Activated gamma-delta T cell treated with anti-CD3 and anti-CD28 coated beads, Interleukin-2, amount 50 U/mL, for 16 hours (primary cell): ENCODE data around the gene PGD.
"Not testable (repeated sequence)": the region's sequence is repeated elsewhere in the genome, so short reads cannot be mapped to it uniquely, and the experiment has no call there.

ENCODE experiments used
- DNase-seq: peaks from one replicate; pipeline ENCODE4 v3.0.0-alpha.2; 2020; ENCODE audit warnings: low read depth

The PGD gene

DNA sequence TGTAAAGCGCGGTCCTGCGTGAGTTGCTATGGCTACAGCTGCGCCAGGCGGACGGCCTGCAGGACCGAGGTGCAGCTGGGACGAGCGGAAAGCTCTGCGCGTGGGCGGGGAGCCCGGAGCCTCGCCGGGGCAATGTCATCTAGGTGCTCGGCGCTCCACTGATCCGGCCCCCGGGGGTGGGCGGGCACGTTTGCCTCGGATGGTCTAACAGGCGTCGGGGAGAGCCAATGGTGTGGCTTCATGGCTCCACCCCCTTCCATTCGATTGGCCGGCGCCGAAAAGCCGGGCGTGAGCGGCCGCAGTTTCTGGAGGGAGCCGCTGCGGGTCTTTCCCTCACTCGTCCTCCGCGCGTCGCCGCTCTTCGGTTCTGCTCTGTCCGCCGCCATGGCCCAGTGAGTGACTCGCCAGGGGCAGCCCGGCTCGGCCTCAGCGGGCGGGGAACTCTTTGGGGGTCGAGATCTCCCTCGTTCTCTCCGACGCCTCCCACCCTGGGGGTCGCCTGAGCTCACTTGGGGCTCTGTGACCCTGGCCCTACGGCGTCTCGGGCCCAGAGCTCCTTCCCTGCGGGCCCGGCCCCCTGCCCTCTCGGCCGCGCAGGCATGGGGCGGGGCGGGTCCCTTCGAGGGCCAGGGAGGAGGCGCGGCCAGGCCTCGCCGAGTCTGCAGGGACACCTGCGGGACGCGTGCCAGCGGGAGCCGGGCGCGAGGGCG is at the start of gene PGD:
Gene PGD, plus strand, starts transcription at position 331 of the 710 bp plus-strand sequence. Its CDS starts 54 bp downstream, at position 385.
- DNase-seq: peak; percentile 96

DNA sequence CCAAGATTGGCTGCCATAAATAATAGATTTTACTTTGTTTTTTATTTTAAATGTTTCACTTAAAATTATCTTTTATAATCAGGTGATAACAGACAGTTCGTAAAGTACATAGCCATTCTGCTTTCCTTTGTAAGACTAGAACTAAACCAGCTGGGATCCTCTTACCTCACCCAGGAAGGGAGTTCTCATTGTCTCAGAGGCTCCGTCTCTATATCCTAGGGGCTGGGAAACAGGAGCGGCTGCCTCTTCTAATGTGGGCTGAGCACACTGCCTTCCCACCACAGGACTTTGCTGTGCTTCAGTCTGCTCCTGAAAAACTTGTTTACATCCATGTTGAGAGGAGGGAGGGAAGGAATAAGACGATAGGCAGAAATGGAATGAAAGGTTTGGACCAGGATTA is 45.6 kb upstream of the PGD start:
- no peak for DNase-seq

DNA sequence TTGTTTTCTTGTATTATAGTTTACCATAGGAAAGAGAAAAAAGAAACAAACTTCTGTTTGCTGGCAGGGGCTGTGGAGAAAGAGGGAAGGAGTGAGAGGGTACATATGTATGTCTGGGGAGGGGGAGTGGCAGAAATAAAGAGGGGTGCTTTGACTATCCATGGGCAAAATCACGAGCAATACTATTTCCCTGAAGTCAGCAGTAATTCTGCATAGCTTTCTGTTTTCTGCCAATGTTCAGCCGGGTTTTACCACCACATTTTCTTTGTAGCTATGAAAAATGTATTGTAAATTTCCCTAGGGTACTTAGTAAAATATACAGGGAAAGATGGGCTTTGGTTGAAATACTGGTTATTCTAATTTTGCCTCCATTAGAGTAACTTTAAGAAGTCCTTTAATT is 45.2 kb upstream of the PGD start:
- no peak for DNase-seq

DNA sequence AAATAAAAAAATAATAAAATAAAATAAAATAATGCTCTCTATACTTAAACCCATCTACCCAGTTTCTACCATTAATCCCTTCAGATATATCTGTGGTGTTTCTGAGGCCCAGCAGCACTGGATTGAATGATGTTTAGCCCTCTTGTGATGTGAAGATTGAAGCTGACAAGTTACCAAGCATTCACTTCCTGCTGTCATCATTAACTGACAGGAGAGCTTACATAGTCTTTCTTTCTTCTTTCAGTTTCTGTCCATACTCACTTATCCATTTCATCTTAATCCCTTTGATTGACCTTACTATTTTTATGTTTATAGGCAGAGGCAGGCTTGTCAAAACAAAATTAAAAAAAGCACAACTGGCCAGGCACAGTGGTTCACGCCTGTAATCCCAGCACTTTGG is 38.8 kb upstream of the PGD start:
- DNase-seq: no peak

DNA sequence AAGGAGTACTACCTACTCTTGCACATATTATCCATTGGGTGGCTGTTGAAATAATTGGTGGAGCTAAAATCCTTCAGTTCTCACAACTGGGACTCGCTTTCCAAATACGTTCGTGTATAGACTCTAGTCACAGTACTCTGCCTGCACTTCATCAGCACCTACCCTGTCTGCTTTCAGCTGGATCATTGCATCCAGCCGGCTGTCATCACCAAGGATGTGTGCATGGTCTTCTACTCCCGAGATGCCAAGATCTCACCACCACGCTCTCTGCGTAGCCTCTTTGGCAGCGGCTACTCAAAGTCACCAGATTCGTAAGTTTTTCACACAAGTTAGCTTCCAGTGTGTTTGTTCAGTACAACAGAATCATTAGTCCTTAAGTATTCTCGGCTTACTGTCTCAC is 37.3 kb upstream of the PGD start:
- DNase-seq: no peak

DNA sequence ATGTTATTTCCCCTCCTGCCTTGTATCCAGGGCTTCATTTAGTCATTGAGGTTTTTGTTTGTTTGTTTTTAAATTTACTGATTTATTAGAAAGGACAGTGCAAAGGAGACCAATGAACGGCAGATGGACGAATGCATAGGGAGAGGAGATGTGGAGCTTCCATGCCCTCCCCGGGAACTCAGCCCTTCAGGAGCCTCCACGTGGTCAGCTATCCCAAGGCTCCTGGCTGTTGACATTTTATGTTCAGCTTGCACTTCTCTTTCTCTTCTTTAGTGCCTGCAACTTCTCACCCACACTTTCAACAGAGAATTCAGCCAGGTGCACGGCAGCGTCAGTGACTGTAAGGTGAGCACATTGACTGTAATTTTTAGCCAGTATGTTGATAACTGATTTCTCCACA is 30.7 kb upstream of the PGD start:
- no peak for DNase-seq

DNA sequence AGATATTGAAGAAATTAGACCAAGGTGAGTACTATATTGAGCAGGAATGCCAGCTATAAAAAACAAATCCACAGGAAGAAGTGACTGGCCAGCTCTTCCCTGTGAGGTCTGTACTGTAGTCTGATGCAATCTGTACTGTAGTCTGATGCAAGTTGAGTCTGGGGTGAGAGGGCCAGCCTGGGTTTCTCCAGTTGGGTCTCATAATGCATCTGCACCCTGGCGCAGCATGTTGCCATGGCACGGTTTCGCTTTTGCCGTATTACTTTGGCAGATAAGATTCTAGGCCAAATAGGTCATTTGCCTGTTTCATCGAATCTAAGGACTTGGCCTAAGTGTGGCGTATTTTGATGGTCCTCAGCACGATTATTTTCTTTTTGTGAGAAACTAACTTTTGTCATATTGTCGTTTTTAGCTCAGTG is 24.4 kb upstream of the PGD start:
- DNase-seq: no peak

DNA sequence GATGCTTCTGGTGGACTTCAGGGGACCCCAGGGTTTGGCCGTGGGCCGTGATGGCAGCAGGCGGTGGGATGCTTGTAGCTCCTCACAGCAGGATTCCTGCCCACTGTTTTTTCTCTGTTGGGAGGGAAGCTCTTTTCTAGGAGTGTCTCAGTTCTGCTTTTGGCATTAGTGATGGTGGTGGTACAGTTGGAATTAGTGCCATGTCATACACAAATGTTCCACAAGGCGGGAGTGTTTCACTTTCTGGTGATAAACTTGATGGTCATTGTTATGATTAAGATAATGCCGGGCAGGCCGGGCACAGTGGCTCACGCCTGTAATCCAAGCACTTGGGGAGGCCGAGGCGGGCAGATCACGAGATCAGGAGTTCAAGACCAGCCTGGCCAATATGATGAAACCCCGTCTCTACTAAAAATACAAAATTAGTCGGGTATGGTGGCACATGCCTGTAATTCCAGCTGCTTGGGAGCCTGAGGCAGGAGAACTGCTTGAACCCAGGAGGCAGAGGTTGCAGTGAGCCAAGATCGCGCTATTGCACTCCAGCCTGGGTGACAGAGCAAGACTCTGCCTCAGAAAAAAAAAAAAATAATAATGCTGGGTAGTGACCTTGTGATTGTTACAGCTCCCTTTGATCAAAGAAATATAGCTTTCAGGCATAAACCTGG is 21.4 kb upstream of the PGD start:
- DNase-seq: not testable (repeated sequence)

DNA sequence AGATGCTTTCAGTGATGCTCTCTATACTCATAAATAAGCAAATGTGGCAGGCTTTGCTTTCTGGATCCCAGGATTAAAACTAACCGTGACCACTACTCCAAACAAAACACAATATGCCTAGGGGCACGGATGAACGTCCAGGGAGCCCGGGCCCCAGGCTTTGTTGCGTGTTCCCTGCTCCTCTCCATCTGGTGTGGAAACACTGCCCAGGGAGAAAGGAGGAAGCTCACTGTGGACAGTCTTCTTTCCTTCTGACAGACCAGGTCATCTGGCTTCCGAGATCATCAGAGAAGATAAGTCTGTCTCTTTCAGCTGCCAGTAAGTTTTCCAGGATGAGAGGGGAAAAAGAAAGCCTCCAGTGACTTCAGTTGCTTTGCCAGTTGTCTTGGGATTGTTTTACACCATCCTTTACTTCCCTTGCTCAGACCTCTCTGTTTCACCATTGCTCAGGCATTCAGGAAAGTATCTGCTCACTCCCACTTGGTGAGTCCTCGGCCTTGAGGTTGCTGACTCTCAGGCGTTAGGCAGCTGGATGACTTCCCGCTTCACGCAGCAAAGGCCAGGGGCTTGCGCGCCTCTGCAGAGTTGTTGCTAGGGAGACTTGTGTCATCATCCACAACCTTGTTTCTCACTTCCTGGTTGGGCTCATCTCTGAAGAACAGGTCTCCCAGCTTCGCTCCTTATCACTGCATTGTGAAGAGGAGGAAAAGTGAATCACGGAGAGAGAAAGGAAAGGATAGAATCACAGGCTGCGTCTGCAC is 20.6 kb upstream of the PGD start:
- no peak for DNase-seq

DNA sequence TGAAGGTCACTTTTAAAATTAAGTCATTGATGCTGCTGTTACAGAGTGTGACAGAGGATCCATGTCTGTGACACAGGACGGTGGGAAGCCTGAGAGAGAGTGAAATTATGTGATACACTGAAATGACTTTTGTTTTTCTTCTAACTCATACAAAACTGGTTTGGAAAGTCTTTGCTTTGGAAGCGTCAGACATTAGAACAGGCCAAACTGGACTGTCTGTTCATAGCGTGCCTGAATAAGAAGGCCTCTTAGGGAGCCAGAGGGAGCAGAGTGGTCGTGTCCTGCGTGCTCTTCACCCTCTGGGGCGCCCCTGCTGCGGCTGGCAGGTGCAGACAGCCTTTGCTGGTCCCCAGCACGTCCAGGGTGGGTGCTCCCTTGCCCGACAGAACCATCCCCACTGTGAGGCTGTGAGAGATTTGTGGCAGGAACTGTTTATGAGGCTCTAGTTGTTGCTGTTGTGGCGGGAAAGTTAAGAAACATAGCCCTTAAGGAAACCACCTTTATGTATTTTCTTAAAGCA is 19.7 kb upstream of the PGD start:
- DNase-seq: no peak

DNA sequence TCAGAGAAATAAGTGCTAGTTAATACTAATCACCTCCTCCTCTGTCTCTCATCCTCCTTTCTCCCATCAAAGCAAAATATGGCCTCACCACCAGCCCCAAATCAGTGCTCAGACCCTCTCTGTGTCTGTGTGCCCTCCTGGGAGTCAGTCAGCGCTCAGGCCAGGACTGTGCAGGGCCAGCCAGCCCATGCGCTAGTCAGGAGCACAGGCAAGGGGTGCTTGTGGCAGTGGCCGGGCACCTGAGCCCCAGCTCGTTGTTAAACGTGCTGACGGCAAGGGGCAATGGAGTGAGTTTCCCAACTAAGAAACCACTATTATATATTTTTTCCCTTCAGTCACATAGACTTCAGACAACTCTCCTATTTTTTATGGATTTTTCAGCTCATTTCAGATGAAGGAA is 19.2 kb upstream of the PGD start:
- no peak for DNase-seq

DNA sequence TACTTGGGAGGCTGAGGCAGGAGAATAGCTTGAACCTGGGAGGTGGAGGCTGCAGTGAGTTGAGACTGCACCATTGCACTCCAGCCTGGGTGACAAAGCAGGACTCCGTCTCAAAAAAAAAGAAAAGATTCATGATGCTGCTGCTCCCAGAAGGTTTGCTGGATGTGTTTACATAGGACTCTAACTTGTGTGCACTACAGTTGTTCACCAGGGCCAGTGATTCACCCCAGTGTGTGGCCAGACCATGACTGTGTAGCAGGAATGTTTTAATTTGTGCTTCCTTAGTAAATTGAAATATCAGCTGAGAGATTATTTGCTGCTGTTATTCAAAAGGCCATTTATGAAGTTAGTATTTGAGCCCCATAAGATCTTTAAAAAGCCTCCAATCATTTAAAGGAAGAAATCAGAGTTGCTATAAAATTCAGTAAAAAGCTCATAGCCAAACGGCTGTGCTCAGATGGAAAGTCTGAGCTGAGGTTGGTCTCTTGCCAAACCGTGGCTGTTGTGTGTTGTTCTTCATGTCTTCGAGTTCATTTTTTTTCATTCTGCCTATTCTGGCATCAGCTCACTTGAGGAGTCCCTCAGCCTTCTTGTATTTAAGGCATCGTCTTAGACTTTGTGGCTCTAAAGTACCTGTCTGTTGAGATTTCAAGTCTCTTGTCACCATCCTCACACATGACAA is 18.1 kb upstream of the PGD start:
- no peak for DNase-seq

DNA sequence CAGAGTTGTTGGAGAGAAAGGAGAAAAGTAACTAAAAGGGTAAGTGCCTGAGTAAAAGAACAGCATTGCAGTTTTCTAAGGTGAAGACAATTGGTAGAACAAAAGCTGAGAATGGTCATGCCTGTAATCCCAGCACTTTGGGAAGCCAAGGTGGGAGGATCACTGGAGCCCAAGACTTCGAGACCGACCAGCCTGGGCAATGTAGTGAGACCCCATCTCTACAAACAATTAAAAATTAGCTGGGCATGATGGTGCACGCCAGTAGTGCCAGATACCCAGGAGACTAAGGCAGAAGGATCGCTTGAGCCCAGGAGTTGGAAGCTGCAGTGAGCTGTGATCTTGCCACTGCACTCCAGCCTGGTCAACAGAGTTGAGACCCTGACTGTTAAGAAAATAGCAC is 15.2 kb upstream of the PGD start:
- DNase-seq: no peak

DNA sequence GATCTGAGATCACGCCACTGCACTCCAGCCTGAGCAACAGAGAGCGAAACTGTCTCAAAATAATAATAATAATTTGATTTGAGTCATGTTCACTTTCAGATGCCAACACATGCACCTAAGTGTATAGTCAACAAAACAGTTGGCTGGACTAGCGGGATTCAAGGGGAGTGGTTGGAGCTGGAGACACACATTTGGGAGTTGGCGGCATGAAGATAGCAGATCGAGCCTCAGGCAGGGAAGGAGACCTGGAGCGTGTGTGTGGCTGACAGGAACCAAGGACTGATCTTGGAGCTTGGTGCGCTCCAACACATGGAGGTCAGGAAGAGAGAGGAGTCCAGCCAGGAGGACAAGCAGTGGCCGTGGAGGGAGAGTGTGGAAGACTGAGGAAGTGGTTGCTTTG is 14.6 kb upstream of the PGD start:
- DNase-seq: no peak

DNA sequence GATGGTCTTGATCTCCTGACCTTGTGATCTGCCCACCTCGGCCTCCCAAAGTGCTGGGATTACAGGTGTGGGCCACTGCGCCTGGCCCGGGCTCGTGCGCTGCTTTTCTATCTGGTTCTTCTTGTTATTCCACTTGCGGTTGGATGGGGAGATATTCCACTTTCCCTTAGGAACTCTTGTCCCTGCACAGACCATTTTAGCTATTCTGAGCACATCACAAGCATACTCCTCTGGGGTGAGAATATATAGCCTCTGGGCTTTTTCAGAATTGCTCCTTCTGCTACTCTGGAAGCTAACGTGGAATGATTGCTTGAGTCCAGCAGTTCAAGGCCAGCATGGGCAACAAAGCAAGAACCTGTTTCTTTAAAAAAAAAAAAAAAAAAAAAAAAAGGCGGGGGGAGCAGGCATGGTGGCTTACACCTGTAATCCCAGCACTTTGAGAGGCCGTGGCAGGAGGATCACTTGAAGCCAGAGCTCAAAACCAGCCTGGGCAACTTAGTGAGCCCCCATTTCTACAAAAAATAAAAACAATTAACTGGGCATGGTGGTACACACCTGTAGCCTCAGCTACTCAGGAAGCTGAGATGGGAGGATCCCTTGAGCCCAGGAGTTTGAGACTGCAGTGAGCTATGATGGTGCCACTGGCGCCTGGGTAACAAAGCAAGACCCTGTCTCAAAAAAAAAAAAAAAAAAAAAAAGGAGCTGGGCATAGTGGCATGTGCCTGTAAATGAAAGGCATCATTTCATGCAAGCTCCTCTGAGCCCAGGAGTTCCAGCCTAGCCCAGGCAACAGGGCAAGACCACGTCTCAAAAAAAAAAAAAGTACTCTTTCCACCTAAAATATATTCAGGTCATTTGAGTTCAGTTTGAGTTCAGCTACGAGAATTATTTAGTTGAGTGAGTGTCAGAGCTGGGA is 11.8 kb upstream of the PGD start:
- DNase-seq: no peak

DNA sequence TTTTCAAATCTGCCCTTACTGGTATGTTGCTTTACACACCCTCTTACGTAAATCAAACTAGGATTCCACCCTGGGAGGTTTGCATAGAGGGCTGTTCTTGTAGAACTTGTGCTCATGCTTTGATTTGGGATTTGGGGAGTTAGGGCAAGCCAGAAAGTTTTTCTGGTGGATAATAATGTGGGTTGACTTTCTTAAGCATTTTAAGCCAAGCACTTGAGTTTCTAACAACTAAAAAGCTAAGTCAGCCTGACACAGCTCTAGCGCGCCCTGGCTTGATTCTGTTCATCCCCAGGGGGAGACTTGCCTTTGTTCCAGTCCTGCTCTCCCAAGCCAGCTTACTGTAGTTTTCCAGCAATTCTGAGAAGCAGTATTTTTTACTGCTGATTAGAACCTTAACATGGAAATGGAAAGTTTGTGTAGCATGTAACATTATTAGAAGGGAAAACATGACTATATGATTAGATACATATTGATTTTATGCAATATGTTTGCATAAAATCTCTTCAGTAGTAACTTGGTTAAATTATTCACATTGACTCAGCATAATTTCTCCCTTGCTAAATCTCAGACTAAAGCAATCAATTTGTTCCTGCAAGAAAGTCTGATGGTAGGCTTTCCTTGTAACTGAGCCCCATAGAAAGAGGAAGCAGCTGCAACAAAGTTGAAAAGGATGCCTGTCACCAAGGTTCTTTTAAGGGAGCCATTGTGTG is 11.0 kb upstream of the PGD start:
- DNase-seq: no peak

DNA sequence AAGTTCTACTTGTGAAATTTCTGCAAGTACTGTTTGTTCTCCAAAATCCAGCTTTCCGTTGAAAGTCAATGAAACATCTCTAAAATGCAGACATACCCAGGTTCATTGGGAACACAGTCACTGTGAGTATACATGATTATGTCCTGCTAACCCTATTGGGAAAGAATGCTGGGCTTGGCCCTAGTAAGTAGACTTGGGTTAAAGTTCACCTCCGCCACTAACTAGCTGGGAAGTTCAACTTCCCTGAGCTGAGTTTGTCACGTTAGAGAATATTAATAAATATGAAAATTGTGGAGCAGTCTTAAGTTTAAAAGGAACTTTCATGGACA is 10.5 kb upstream of the PGD start:
- DNase-seq: no peak

DNA sequence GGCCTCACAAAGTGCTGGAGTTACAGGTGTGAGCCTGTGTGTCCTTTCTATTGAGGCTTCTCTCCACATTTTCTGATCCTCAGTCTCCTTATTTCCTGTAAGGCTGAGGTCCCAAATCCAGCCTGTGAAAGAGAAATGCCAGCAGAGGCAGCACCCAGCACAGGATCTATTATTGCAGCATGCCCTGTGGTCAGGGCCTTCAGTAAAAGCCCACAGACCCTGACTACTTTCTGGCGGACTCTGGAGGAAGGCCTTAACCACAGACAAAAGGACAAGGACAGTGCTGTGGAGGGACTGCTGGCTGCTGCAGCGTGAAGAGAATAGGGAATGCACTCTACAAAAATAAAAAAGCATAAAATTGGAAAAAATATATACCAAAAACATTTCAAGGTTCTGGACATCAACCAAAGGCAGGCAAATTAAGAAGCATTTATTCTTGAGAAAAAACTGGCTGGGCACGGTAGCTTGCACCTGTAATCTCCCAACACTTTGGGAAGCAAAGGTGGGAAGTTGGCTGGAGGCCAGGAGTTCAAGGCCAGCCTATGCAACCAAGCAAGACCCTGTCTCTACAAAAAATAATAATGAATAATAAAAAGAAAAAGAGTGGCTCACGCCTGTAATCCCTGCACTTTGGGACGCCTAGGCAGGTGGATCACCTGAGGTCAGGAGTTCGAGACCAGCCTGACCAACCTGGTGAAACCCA is 9.4 kb upstream of the PGD start:
- no peak for DNase-seq

DNA sequence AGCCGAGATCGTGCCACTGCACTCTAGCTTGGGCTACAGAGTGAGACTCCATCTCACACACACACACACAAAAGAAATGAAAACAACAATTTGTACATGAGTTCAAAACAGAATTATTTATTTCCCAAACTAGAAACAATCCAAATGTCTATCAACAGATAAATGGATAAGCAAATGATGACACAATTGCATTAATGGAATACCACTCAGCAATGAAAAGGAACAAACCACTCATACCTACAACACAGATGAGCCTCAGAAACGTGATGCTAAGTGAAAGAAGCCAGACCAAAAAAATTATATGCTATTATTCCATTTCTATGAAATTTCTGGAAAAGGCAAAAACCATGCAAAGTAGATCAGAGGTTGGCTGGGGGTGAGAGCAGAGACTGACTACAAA is 2.0 kb upstream of the PGD start:
- no peak for DNase-seq

DNA sequence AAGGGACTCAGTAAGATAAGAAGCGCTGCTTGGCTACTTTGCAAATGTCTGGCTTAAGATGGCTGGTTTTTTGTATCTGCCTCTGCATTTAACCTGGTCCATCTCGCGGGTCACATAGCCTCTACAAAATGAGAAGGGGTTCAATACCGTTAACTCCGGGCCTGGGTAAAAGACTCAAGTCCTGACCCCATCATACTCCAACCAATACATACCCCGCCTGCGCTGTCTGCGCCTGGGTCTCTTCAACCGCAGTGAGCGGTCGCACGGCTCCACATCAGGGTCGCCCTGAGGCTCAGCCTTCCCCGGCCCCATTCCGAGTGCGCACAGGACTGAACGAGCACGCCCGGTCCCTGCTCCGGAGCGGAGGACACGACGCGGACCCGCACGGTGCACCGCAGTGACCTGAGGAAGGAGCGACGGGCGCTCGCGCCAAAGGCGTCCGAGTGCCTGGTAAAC is 558 bp upstream of the PGD start:
- DNase-seq: no peak
